Measurements from ENCODE around the gene AP3B1. TPM values are rescaled to one million over a fixed set of nuclear protein-coding genes. Genes with fewer than 3 reads are reported as not detected.

The AP3B1 gene
- total RNA-seq, 1 donor from 2014 or later: 60.4 TPM

DNA sequence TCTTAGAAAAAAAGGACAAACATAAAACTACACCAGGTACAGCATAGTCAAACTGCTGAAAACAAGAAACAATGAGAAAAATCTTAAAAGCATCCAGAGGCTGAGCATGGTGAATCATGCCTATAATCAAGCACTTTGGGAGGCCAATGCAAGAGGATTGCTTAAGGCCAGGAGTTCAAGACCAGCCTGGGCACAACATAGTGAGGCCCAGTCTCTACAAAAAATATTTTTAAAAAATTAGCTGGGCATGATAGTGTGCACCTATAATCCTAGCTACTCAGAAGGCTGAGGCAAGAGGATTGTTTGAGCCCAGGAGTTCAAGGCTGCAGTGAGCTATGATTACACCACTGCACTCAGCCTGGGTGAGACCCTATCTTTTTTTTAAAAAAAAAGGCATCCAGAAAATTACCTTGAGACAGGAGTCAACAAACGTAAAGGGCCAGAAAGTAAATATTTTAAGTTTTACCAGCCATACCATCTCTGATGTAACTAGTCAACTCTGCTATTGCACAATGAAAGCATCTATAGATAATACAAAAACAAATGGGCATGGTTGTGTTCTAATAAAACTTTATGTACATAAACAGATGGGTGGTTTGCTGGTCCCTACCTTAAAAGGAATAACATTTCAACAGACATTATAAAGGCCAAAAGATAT, 19.8 kb downstream of the AP3B1 start:
- Mint-ChIP-seq H3K27me3 (ENCODE audit: low read depth) (no peaks in the 10 kb centered on the region), H3K4me1 (ENCODE audit: low read depth) (peaks cover 28% of the 10 kb centered on the region), H3K27ac (ENCODE audit: unreplicated experiment) (no peak overlapping the region), H3K4me3 (ENCODE audit: unreplicated experiment) (no peak overlapping the region), H3K36me3 (ENCODE audit: low read depth) (no peaks in the 10 kb centered on the region), H3K9me3 (ENCODE audit: low read depth) (no peaks in the 10 kb centered on the region)
- DNase-seq (ENCODE audit: low spot score): no peak
- TF ChIP-seq, protein P1, sequence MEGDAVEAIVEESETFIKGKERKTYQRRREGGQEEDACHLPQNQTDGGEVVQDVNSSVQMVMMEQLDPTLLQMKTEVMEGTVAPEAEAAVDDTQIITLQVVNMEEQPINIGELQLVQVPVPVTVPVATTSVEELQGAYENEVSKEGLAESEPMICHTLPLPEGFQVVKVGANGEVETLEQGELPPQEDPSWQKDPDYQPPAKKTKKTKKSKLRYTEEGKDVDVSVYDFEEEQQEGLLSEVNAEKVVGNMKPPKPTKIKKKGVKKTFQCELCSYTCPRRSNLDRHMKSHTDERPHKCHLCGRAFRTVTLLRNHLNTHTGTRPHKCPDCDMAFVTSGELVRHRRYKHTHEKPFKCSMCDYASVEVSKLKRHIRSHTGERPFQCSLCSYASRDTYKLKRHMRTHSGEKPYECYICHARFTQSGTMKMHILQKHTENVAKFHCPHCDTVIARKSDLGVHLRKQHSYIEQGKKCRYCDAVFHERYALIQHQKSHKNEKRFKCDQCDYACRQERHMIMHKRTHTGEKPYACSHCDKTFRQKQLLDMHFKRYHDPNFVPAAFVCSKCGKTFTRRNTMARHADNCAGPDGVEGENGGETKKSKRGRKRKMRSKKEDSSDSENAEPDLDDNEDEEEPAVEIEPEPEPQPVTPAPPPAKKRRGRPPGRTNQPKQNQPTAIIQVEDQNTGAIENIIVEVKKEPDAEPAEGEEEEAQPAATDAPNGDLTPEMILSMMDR (IDR thresholded peaks at IDR 0.05): no peak

DNA sequence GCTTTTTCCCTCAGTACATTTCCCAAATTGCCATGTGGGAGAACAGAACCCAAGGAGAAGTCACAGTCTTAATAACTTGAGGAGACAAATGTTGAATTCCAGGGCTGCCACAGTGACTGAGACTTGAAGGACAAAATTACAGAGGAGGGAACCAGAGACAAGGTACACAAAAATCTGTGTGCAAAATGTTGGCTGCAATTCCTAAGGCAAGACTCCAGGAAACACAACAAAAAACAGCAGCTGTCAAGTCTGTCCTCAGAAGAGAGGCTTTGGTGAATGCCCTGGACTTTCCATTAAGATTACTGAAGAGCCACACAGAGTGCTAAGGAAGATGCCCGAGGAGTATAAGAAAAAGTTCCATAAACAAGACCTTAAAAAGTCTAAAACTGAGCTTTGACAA, 21.1 kb downstream of the AP3B1 start:
- H3K36me3 Mint-ChIP-seq (ENCODE audit: low read depth): no peaks in the 10 kb centered on the region
- H3K9me3 Mint-ChIP-seq (ENCODE audit: low read depth): no peaks in the 10 kb centered on the region
- no peak overlapping the region for H3K4me3 Mint-ChIP-seq (ENCODE audit: unreplicated experiment)
- no peak overlapping the region for H3K27ac Mint-ChIP-seq (ENCODE audit: unreplicated experiment)
- no peaks in the 10 kb centered on the region for H3K27me3 Mint-ChIP-seq (ENCODE audit: low read depth)
- TF ChIP-seq, protein P1 (IDR thresholded peaks at IDR 0.05): no peak
- DNase-seq (ENCODE audit: low spot score): no peak
- H3K4me1 Mint-ChIP-seq (ENCODE audit: low read depth): peaks cover 34% of the 10 kb centered on the region

DNA sequence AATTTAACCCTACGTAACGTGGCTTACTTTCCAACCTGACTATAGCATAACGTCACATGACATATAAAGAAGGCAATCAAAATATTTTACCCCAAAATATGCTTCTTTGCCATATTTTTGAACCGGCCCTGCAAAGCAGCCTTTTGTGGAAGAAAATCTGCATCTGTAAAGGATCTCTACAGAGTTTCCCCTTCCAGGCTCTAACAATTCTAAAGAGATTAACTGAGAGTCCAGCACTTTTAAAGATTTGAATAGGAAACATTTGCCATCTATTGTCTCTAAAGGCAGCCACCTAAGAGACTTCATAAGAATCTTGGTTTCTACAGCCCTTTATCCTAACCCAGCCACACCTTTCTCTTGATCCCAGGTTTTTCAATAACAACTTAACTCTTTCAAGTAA, 22.7 kb downstream of the AP3B1 start:
- no peak for DNase-seq (ENCODE audit: low spot score)
- Mint-ChIP-seq H3K27ac (ENCODE audit: unreplicated experiment) (no peak overlapping the region), H3K27me3 (ENCODE audit: low read depth) (no peaks in the 10 kb centered on the region), H3K4me3 (ENCODE audit: unreplicated experiment) (no peak overlapping the region), H3K36me3 (ENCODE audit: low read depth) (no peaks in the 10 kb centered on the region), H3K4me1 (ENCODE audit: low read depth) (peaks cover 33% of the 10 kb centered on the region), H3K9me3 (ENCODE audit: low read depth) (no peaks in the 10 kb centered on the region)
- TF ChIP-seq, protein P1 (IDR thresholded peaks at IDR 0.05): no peak

DNA sequence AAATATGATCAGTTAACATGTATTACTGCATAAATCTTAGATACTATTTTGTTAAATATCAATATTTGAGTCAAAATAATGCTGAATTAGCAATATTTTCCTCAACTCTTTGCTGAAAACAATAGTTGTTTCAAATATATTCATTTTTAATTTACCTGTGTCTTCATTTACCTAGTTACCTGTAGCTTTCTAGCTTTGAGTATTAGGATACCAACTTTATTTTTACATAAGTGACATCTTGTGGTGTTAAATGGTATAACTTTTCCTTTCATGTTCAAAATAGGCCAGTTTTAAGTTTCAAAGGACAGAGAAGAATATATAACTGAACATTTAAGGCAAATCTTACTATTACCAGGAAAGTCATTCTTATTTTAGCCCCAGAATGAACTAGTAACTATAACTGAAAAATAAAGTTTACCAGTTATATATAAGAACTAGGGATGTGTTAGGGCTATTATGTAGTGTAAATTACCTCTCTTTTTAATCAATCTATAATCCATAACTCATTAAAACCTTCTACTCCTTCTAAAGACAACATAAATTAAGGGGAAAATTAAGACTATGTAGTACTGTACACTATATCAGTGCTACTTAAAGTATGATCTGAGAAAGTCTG, 25.3 kb downstream of the AP3B1 start:
- Mint-ChIP-seq H3K4me1 (ENCODE audit: low read depth) (peaks cover 32% of the 10 kb centered on the region), H3K9me3 (ENCODE audit: low read depth) (no peaks in the 10 kb centered on the region), H3K27me3 (ENCODE audit: low read depth) (no peaks in the 10 kb centered on the region), H3K36me3 (ENCODE audit: low read depth) (peaks cover 5% of the 10 kb centered on the region), H3K4me3 (ENCODE audit: unreplicated experiment) (no peak overlapping the region), H3K27ac (ENCODE audit: unreplicated experiment) (no peak overlapping the region)
- DNase-seq (ENCODE audit: low spot score): no peak
- TF ChIP-seq, protein P1 (IDR thresholded peaks at IDR 0.05): peak; percentile 90

DNA sequence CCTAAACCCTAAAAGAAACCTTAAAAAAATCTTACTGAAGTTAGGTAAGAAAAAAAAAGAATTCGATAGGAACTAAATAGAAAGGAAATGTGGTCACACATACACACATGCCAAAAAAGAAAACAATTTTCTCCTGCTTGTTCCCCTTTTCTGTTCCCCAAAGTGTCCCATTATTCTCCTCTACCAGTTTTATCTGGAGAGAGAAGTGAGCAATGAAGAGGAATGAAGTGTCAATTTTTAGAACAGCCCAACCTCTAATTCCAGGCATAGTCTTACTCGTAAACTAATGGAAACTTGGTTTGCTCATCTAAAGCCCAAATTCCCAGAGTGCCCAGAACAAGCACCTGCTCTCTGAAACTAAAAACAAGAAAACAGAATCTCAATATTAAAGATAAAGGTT, 26.1 kb downstream of the AP3B1 start:
- peak overlapping the region; percentile 78 for H3K27ac Mint-ChIP-seq (ENCODE audit: unreplicated experiment)
- peaks cover 6% of the 10 kb centered on the region for H3K36me3 Mint-ChIP-seq (ENCODE audit: low read depth)
- H3K4me1 Mint-ChIP-seq (ENCODE audit: low read depth): peaks cover 24% of the 10 kb centered on the region
- no peak for DNase-seq (ENCODE audit: low spot score)
- H3K4me3 Mint-ChIP-seq (ENCODE audit: unreplicated experiment): no peak overlapping the region
- TF ChIP-seq, protein P1 (IDR thresholded peaks at IDR 0.05): no peak
- H3K27me3 Mint-ChIP-seq (ENCODE audit: low read depth): no peaks in the 10 kb centered on the region
- H3K9me3 Mint-ChIP-seq (ENCODE audit: low read depth): no peaks in the 10 kb centered on the region
